ENCODE results near the gene TGFBRAP1.

DNA sequence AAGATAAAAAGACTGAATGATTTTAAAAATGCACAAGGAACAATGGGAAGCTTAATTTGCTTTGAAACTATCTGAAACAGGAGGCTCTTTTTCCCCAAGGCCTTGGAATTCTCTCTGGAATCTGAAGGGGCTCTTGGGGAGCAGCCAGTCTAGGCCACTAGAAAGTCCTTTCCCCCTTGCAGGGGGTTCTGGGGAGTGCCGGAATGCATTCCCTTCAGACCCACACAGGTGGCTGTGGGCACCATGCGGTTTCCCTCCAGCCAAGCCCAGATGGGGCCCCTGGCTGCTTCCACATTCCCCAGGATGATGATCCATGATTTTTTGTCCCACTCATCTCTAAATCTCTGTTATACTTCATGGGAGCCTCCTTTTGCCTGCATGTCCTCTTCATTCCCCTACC, 77.3 kb downstream of the TGFBRAP1 start:
- TF ChIP-seq GATA3 (IDR thresholded peaks at IDR 0.05; ENCODE audit: low read depth, low read length) (no peak), GATA2 (IDR thresholded peaks at IDR 0.05; ENCODE audit: low read depth, low read length) (no peak)
